CD4-positive, alpha-beta T cell treated with Interleukin-2 at 100 ng/mL for 4 hours (primary cell): ENCODE results near the gene PCCA.

Experiments
- DNase-seq: peaks from one replicate; pipeline ENCODE4 v3.0.0-alpha.2; 2020; ENCODE audit warnings: low spot score

PCCA gene

GRCh38 chr13:100470866-100471505 is 382.1 kb downstream of the PCCA start:
- DNase-seq = no peak

- DNase-seq = no peak
Measured at GRCh38 chr13:100473087-100473486, 384.2 kb downstream of the PCCA start.

- no peak for DNase-seq
Measured at GRCh38 chr13:100473501-100474044, 384.7 kb downstream of the PCCA start.

GRCh38 chr13:100476963-100477362 is 388.1 kb downstream of the PCCA start:
- DNase-seq = no peak

GRCh38 chr13:100478107-100478809 is 389.4 kb downstream of the PCCA start:
- no peak for DNase-seq

- DNase-seq = no peak
Measured at GRCh38 chr13:100480676-100481075, 391.8 kb downstream of the PCCA start.

GRCh38 chr13:100483139-100483538 is 394.2 kb downstream of the PCCA start:
- DNase-seq = no peak

GRCh38 chr13:100483841-100484381 is 395.0 kb downstream of the PCCA start:
- no peak for DNase-seq

GRCh38 chr13:100484702-100485101 is 395.8 kb downstream of the PCCA start:
- no peak for DNase-seq

GRCh38 chr13:100485265-100485664 is 396.4 kb downstream of the PCCA start:
- no peak for DNase-seq

- DNase-seq = no peak
Measured at GRCh38 chr13:100490692-100491091, 401.8 kb downstream of the PCCA start.

- DNase-seq = no peak
Measured at GRCh38 chr13:100491164-100491842, 402.4 kb downstream of the PCCA start.

GRCh38 chr13:100493418-100493817 is 404.5 kb downstream of the PCCA start:
- DNase-seq = no peak

GRCh38 chr13:100495455-100495854 is 406.6 kb downstream of the PCCA start:
- DNase-seq = no peak

- no peak for DNase-seq
Measured at GRCh38 chr13:100497389-100497788, 408.5 kb downstream of the PCCA start.

GRCh38 chr13:100502446-100502845 is 413.6 kb downstream of the PCCA start:
- DNase-seq = no peak

GRCh38 chr13:100503622-100504021 is 414.7 kb downstream of the PCCA start:
- DNase-seq = no peak

- no peak for DNase-seq
Measured at GRCh38 chr13:100506154-100506553, 417.3 kb downstream of the PCCA start.

GRCh38 chr13:100506600-100507422 is 417.9 kb downstream of the PCCA start:
- DNase-seq = peak; percentile 16

- DNase-seq = no peak
Measured at GRCh38 chr13:100508455-100508854, 419.6 kb downstream of the PCCA start.

GRCh38 chr13:100508996-100509395 is 420.1 kb downstream of the PCCA start:
- no peak for DNase-seq
